ENCODE data around the gene PTX3. TPM values are rescaled to one million over a fixed set of nuclear protein-coding genes. Genes with fewer than 3 reads are reported as not detected.

Gene PTX3
- total RNA-seq, 1 donor from 2014 or later, result 3.2 TPM

DNA sequence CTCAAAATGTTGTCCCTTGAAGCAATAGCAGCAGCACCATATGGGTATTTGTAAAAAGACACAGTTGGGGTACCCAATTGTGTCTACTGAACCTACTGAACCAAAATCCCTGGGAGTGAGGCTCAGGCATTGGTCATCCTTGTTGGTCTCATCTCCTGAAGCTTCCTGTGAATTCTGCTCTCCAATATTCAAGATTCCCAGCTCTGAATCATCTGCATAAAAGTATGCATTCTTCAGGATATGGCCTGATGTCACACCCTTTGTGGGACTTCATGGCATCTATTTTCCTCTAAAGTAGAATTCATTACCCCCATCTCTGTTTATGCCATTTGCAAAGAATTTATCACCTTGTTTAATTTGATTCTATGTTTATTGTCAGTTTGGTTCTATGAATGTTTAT is 13.3 kb upstream of the PTX3 start:
- TF ChIP-seq, protein P1, sequence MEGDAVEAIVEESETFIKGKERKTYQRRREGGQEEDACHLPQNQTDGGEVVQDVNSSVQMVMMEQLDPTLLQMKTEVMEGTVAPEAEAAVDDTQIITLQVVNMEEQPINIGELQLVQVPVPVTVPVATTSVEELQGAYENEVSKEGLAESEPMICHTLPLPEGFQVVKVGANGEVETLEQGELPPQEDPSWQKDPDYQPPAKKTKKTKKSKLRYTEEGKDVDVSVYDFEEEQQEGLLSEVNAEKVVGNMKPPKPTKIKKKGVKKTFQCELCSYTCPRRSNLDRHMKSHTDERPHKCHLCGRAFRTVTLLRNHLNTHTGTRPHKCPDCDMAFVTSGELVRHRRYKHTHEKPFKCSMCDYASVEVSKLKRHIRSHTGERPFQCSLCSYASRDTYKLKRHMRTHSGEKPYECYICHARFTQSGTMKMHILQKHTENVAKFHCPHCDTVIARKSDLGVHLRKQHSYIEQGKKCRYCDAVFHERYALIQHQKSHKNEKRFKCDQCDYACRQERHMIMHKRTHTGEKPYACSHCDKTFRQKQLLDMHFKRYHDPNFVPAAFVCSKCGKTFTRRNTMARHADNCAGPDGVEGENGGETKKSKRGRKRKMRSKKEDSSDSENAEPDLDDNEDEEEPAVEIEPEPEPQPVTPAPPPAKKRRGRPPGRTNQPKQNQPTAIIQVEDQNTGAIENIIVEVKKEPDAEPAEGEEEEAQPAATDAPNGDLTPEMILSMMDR (IDR thresholded peaks at IDR 0.05), result no peak
- Histone ChIP-seq H3K27me3 (ENCODE audit: low read depth) (no peaks in the 10 kb centered on the region), H3K36me3 (no peaks in the 10 kb centered on the region), H3K4me1 (no peaks in the 10 kb centered on the region), H3K4me3 (no peak overlapping the region), H3K27ac (no peak overlapping the region), H3K9me3 (no peaks in the 10 kb centered on the region)
- ATAC-seq, result no peak
- no peak for DNase-seq
- intact Hi-C loops (cut with DNase I), result no loop called here

DNA sequence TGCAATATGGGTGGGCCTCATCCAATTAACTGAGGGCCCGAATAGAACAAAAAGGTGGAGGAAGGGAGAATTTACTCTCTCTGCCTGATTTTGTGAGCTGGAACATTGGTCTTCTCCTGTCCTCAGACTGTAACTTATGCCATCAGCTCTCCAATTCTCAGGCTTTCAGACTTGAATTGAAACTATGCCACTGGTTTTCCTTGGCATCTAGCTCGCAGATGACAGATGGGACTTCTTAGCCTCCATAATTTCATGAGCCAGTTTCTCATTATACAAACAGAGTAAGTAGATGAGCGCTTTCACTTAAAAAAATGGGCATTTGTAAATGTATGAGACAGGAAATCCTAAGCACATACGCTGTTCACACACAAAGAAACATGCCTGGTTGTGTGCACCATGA is 8.7 kb upstream of the PTX3 start:
- ATAC-seq, result no peak
- intact Hi-C loops (cut with DNase I), result no loop called here
- TF ChIP-seq, protein P1 (IDR thresholded peaks at IDR 0.05), result no peak
- H3K4me1 ChIP-seq, result no peaks in the 10 kb centered on the region
- no peak overlapping the region for H3K4me3 ChIP-seq
- no peaks in the 10 kb centered on the region for H3K36me3 ChIP-seq
- H3K27me3 ChIP-seq (ENCODE audit: low read depth), result no peaks in the 10 kb centered on the region
- H3K27ac ChIP-seq, result no peak overlapping the region
- DNase-seq, result no peak
- no peaks in the 10 kb centered on the region for H3K9me3 ChIP-seq

DNA sequence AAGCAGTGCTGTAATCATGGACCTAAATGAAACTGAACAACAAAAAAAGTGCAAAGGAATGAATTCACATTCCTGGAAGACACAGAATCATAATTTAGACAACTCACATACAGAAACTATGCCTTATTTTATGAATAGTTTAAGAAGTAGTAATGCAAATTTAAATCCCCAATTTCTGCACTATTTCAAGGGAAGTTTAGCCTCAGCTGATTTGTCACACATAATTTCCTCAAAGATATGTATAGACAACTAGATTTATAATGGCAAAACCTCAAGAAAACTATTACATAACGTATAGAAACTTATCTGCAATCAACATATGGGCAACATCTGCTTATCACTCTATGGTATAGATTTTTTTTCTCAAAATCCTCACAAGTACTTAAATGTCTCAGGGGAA is 7.8 kb upstream of the PTX3 start:
- no peaks in the 10 kb centered on the region for H3K36me3 ChIP-seq
- H3K27ac ChIP-seq, result no peak overlapping the region

DNA sequence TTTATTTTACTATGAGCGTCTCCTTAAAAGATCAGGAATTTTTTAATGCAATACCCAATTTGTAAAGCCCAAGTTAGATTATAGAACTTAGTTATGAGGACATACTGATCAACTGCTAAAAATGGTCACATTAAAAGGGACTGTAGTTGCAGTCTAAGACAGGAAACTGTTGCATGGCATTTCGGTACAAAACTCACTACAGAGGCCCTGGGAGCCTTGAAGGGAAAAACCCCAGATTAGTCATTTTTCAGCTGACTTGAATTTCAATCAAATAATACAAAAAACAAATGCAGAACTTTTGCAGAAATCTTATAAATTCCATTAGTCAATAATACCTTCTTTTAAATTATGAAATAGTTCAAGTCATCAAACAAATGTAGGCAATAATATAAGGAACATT is 6.9 kb upstream of the PTX3 start:
- TF ChIP-seq, protein P1 (IDR thresholded peaks at IDR 0.05), result no peak
- Histone ChIP-seq H3K9me3 (no peaks in the 10 kb centered on the region), H3K4me1 (no peaks in the 10 kb centered on the region), H3K4me3 (no peak overlapping the region), H3K36me3 (no peaks in the 10 kb centered on the region), H3K27ac (no peak overlapping the region), H3K27me3 (ENCODE audit: low read depth) (no peaks in the 10 kb centered on the region)
- DNase-seq (no peak), ATAC-seq (no peak)
- intact Hi-C loops (cut with DNase I), result no loop called here

More for the DNA sequence above, 7.8 kb upstream of the PTX3 start:
- Histone ChIP-seq H3K27me3 (ENCODE audit: low read depth) (no peaks in the 10 kb centered on the region), H3K9me3 (no peaks in the 10 kb centered on the region), H3K4me1 (no peaks in the 10 kb centered on the region), H3K4me3 (no peak overlapping the region)
- TF ChIP-seq, protein P1 (IDR thresholded peaks at IDR 0.05), result no peak
- no peak for ATAC-seq
- intact Hi-C loops (cut with DNase I), result no loop called here
- DNase-seq, result no peak

- Histone ChIP-seq H3K27ac (no peak overlapping the region), H3K36me3 (no peaks in the 10 kb centered on the region), H3K27me3 (ENCODE audit: low read depth) (no peaks in the 10 kb centered on the region), H3K4me3 (peak overlapping the region; percentile 57), H3K9me3 (no peaks in the 10 kb centered on the region), H3K4me1 (peaks cover 33% of the 10 kb centered on the region)
- ATAC-seq (no peak), DNase-seq (no peak)
- intact Hi-C loops (cut with DNase I), result no loop called here
- TF ChIP-seq, protein P1 (IDR thresholded peaks at IDR 0.05), result no peak
Observed at GRCh38 chr3:157438194-157438730, 1.6 kb downstream of the PTX3 start.

Data from lower lobe of right lung (tissue), 2 donors.